ENCODE results near the gene POU5F1.

DNA sequence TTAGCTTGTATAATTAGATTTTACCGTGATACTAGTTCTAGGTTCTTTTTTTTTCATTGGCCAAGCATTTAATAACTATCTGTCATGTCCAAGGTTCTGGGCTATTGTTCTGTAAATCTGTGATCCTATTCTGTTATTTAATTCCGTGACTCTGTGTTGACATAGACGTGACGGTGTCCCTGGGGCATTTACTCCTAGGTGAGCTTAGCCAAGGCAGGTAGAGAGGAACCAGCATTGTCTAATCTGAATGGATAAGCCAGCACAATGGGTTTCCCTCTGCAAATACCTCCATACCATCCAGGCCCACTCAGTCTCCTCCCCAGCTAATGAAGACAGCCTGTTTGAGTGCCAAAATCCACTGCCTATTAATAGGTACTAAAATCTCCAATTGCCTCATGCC is 41.4 kb downstream of the POU5F1 start:
- TF ChIP-seq, protein P1, sequence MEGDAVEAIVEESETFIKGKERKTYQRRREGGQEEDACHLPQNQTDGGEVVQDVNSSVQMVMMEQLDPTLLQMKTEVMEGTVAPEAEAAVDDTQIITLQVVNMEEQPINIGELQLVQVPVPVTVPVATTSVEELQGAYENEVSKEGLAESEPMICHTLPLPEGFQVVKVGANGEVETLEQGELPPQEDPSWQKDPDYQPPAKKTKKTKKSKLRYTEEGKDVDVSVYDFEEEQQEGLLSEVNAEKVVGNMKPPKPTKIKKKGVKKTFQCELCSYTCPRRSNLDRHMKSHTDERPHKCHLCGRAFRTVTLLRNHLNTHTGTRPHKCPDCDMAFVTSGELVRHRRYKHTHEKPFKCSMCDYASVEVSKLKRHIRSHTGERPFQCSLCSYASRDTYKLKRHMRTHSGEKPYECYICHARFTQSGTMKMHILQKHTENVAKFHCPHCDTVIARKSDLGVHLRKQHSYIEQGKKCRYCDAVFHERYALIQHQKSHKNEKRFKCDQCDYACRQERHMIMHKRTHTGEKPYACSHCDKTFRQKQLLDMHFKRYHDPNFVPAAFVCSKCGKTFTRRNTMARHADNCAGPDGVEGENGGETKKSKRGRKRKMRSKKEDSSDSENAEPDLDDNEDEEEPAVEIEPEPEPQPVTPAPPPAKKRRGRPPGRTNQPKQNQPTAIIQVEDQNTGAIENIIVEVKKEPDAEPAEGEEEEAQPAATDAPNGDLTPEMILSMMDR (IDR thresholded peaks at IDR 0.05): no peak
- no peak for TF ChIP-seq POLR2A (IDR thresholded peaks at IDR 0.05)
